Astrocyte of the cerebellum (primary cell): Measurements from ENCODE around the gene POU6F2.

ENCODE experiments used
- DNase-seq: peaks from one replicate; pipeline ENCODE4 v3.0.0-alpha.2; 2011; ENCODE audit warnings: low read depth
- H3K4me3 ChIP-seq: 2 replicates; pipeline ENCODE4 v1.5.1; 2011; ENCODE audit warnings: mild to moderate bottlenecking, low read depth, low read length, moderate library complexity
- CTCF ChIP-seq: IDR thresholded peaks from 2 replicates; pipeline ENCODE4 v1.5.1; 2012; ENCODE audit warnings: low read length, low read depth, moderate library complexity, mild to moderate bottlenecking; ENCODE audit errors: missing control alignments
- in situ Hi-C: cut with HindIII; loops from 2 replicates; pipeline ENCODE4 v1.10.0; 2017; ENCODE audit warnings: low sequenced_read_pairs

The POU6F2 gene

GRCh38 chr7:39459636-39460035, 481.9 kb downstream of the POU6F2 start:
- DNase-seq = no peak

GRCh38 chr7:39460486-39460885, 482.8 kb downstream of the POU6F2 start:
- H3K4me3 ChIP-seq = no peak overlapping the region
- DNase-seq = no peak
- TF ChIP-seq CTCF = no peak
- in situ Hi-C loops = loop anchor here (25.0 kb wide), 2 partner anchors 523 to 648 kb away; no protein-coding TSS in a partner anchor

More at GRCh38 chr7:39459636-39460035, 481.9 kb downstream of the POU6F2 start:
- TF ChIP-seq CTCF = no peak
- in situ Hi-C loops = loop anchor here (25.0 kb wide), 2 partner anchors 522 to 647 kb away; no protein-coding TSS in a partner anchor
- H3K4me3 ChIP-seq = no peak overlapping the region

GRCh38 chr7:39461263-39461820, 483.6 kb downstream of the POU6F2 start:
- DNase-seq = no peak
- in situ Hi-C loops = loop anchor here (25.0 kb wide), 2 partner anchors 524 to 649 kb away; no protein-coding TSS in a partner anchor
- no peak for TF ChIP-seq CTCF
- H3K4me3 ChIP-seq = no peak overlapping the region

- in situ Hi-C loops = loop anchor here (25.0 kb wide), 2 partner anchors 526 to 651 kb away; no protein-coding TSS in a partner anchor
- no peak for DNase-seq
- TF ChIP-seq CTCF = no peak
- H3K4me3 ChIP-seq = no peak overlapping the region
Observed at GRCh38 chr7:39463252-39463651, 485.5 kb downstream of the POU6F2 start.

- in situ Hi-C loops = loop anchor here (25.0 kb wide), 2 partner anchors 527 to 652 kb away; no protein-coding TSS in a partner anchor
- no peak for DNase-seq
- no peak overlapping the region for H3K4me3 ChIP-seq
- TF ChIP-seq CTCF = no peak
Observed at GRCh38 chr7:39464350-39465054, 486.8 kb downstream of the POU6F2 start.

GRCh38 chr7:39465055-39465929, 487.6 kb downstream of the POU6F2 start:
- no peak overlapping the region for H3K4me3 ChIP-seq
- peak; percentile 50 for DNase-seq
- peak; percentile 83 for TF ChIP-seq CTCF
- in situ Hi-C loops = loop anchor here (25.0 kb wide), 2 partner anchors 528 to 653 kb away; no protein-coding TSS in a partner anchor
